NCI-H1694 (cell line): Measurements from ENCODE around the gene BUD31.

Experiments
- DNase-seq: peaks from one replicate; lab custom pipeline; 2025; lab: John Stamatoyannopoulos, UW

The BUD31 gene

DNA sequence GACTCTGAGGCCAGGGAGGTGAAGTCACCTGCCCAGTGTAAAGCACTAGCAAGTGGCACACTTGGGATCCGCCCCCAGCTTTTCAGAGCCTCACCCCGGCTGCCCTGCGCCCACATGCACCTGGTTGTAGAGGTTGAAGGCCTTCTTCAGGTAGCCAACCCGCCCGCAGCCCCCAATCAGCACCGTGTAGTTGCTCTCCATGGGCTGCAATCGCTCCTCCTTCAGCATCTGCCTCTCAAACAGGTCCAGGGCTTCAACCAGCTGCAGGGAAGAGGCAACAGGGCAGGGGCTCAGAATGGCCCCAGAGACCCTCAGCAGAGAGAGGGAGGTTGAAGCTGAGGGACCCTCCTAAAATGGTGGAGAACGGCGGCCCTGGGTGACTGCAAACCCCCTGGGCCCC lies 24.4 kb downstream of the BUD31 start:
- DNase-seq, result no peak

DNA sequence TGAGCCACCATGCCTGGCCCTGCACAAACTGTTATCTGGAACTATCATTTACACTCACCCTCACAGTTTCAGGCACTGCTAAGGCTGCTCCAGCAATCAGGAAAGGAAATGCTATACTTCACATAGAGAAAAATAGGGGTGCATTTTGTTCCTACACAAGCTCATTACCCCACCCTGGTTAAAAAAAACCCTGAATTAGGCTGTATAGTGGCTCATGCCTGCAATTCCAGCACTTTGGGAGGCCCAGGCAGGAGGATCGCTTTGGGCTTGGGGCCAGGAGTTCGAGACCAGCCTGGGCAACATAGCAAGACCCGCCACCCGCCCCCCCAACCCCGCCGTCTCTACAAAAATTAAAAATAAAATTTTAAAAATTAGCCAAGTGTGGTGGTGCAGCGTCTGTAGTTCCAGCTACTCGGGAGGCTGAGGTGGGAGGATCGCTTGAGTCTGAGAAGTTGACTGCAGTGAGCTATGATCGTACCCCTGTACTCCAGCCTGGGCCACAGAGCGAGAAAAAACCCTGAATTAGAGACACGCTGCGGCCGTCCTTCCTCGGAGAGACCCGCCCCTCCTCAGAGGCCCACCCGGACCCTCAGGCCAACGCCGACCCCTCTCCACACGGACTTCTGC lies 29.3 kb downstream of the BUD31 start:
- no peak for DNase-seq

DNA sequence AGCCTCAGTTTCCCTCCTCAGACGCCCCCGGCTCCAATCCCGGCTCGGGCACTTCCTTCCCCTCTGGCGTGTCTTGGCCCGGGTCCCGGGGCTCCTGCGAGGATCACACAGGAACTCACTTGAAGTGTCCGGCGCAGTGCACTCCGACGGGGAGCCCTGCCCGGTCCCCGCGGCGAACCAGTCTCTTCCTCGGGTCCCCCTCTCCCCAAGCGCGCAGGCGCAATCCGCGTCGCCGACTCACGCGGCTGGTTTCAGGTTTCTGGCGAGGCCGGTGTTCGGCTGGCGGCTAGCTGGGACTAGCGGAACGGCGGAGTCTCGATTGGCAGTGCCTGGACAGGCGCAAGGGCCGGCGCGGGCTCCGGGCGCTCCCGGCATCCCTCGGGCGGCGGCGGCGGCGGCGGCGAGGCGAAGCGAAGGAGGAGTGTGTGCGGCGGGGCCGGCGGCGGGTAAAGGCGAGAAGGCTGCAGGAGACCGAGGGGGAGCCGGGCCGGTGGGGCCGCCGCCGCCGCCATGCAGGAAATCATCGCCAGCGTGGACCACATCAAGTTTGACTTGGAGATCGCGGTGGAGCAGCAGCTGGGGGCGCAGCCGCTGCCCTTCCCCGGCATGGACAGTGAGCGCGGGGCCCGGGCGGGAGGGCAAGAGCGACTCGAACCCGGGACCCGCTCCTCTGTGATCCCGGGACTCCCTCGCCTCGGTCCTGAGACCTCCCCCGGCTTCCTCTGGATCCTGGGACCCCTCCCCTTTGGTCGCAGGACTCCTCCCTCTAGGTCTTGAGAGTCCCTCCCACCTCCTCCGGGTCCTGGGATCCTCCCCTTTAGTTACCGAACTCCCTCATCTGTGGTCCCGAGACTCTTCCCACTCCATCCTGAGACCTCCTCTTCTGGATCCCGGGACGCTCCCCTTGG lies 30.1 kb downstream of the BUD31 start, which contains the start of the genes CPSF4 and PTCD1:
CPSF4 (plus strand) TSS at position 371 of the 908 bp plus-strand sequence; CDS start at position 511, 140 bp downstream.
PTCD1 (minus strand) TSS at position 226 of the 908 bp plus-strand sequence. CDS start 3,556 bp downstream, outside the sequence.
- peak; percentile 84 for DNase-seq

DNA sequence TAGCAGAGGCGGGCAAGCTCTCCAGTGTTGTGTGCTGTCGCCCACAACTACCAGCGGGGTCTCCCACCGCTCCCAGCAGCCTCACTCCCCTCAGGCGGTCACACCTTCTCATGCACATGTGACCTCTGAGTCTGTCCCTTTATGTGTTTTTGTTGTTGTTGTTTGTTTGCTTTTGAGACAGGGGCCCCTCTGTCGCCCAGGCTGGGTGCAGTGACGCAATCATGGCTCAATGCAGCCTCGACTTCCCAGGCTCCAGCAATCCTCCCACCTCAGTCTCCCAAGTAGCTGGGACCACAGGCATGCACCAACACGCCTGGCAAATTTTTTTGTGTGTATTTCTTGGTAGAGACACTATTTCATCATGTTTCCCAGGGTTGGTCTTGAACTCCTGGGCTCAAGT lies 31.4 kb downstream of the BUD31 start:
- DNase-seq, result no peak

DNA sequence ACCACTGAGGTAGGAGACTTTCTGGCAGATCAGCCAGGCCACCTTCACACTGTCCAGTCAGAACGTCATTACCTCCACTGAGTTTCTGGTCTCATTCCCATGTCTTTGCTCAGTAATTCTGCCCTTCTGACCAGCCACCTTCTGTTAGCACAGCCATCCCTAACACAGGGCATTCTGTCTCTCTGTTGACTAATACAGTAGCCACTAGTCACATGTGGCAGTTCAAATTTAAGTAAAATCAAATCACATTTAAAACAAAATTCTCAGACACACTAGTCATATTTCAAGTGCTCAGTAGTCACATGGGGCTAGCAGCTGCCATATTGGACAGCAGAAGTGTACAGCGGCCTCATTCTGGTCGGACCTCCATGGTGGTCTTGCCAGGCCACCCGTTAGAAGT lies 37.3 kb downstream of the BUD31 start:
- DNase-seq, result no peak

DNA sequence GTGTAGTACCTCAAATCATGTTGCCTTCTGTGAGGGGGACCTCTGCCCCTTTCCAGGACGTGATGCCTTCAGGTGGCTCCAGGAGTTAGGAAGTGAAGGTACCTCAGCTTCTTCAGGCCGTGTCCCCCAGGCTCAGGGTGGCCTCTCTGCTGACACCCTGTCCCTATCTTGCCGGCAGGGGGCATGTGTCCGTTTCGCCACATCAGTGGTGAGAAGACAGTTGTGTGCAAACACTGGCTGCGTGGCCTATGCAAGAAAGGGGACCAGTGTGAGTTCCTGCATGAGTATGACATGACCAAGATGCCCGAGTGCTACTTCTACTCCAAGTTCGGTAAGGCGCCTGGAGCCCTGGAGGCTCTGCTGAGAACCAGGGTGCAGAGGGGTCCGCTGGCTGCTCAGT lies 39.2 kb downstream of the BUD31 start:
- no peak for DNase-seq

DNA sequence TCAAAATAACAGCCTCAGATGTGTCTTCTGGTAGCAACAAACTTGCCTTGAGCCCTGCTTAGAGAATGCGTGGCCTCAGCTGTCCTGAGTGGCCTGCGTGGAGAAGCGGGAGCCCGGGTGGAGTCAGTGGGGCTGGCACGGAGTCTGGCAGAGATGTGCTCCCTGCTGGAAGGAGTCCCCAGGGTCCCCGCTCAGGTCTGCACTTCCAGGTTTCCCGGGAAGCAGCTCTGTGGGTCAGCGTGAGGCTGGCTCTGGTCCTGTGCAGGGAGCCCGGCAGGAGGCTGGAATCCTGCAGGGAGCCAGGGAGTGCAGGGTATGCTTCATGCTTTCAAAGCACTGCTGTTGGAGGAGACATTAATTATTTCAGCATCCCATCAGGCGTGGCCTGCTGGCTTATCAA lies 40.1 kb downstream of the BUD31 start:
- DNase-seq, result no peak

DNA sequence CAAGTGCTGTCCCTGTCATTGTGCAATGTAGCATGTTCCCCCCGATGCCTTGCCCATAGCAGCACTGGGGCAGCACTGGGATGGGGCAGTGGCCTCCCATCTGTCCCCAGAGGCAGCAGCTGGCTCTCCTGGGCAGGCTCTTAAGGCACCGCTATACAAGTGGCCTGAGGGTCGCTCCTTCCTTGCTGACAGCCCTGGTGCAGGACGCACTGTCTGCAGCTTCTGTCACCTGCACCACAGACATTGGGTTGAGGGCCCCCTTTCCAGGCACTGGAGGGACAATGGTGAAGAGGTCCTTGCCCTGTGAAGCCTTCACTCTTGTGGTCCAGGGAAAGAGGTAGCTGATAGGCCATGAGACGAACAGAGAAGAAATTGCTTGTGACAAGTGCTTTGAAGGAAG lies 40.6 kb downstream of the BUD31 start:
- no peak for DNase-seq

DNA sequence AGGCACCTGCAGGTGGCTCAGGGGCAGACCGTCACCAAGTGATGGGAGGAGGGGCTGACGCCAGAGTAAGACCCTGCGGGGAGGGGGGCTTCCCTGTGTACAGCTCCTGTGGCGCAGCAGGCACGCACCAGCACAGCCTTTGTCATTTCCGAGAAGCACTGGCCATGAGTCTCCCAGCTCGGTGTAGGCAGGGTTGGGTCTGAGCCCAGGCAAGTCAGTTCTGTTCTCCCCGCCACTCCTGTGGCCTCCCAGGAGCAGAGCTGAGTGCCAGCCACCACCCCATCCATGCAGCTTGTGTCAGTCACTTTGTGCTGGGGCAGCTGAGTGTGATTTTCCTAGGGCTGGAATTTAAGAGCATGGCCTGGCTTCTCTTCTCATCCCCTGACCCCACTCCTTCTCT lies 43.2 kb downstream of the BUD31 start:
- no peak for DNase-seq

DNA sequence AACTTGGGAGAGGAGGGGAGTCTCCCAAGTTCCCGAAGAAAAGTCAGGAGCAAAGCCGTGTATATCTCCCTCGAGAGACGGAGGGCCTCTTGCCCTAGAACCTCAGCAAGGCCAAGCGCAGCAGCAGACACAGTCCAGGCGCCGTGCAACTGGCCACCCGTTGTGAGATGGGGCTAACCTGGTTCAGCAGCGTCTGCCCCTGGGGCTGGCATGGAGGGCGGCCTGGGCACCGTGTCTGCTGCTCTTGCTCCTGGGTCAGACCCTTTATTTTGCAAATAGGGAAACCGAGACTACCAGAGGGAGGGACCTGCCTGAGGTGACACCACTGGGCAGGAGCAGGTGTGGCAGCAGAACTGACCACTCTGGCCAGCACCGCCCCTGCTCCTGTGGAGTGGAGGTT lies 43.8 kb downstream of the BUD31 start:
- DNase-seq, result no peak

DNA sequence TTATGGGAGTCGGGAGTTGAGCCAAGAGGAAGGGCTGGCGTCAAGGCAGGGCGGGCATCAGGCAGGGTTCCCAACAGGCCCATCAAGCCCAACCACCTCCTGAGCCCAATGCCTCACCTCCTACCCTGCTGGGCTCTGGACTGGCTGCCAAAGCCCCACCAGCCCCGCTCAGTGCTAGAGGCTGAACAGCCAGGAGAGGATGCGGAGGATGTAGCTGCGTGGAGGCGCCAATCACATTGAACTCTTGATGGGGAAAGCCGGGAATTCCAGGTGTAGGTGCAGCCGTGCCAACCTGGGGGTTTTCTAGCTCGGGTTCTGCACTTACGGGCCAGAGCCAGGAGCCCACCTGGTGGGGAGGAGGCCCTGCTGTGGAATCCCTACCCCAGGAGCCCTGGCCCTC lies 44.3 kb downstream of the BUD31 start:
- no peak for DNase-seq

DNA sequence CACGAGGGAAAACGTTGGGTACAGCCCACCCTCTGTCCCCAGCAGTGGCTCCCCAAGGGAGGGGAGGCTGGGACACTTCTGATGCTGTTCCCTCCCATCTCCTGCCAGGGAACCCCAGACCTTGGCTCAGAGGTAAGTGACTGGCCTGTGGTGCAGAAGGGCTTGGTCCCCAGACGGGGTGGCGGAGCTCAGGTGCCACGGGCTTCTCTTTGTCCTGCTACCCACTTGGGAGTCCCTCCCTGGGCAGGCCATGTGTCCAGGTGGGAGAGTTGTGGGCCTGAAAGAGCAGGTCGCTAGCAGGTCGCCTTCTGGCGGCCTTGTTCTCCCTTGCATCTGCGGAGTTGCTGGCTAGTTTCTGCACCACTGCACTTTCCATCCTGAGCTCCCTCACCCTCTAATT lies 47.1 kb downstream of the BUD31 start:
- no peak for DNase-seq

DNA sequence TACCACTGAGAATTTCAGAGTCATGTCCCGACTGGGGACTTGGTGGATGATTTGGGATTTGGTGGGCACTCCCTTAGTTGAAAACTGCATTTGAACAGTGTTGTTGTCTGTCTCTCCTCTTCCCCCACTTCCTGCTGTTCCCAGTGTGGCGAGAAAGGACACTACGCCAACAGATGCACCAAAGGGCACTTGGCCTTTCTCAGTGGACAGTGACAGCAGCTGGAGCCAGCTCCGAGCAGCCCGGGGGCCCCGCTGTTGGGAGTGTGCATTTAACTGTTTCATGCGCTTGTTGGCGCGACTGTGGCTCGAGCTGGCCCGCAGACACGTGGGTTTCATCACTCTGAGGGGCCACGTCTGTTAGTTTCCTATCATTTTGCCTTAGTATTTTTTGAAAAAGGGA lies 47.5 kb downstream of the BUD31 start:
- DNase-seq, result no peak

DNA sequence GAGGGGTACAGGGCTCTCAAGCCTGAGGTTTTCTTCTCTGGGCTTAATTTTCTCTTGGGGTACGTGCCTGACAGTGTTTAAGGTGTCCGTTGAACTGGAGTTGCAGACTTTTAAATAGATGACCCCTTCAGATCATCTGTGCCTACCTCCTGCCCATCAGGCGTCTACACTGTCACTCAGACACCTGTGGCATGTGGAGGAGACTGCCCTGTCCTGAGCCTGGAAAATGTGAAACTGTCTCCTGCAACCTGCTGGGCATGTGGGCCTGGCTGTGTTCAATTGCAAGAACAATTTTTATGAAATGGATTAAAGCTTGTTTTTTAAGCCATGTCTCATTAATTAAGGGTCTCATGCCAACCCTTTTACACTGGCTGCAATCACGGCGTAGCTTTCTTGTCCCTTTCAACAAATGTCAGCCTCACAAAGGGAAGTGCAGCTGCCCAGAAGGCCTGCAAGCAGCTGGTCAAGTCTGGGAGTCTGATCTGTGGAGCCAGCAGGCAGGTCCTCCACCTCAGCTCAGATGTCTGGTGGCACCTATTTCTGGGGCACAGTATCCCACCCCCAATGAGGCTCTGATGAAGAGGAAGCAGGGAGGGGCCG lies 48.4 kb downstream of the BUD31 start:
- DNase-seq, result no peak

DNA sequence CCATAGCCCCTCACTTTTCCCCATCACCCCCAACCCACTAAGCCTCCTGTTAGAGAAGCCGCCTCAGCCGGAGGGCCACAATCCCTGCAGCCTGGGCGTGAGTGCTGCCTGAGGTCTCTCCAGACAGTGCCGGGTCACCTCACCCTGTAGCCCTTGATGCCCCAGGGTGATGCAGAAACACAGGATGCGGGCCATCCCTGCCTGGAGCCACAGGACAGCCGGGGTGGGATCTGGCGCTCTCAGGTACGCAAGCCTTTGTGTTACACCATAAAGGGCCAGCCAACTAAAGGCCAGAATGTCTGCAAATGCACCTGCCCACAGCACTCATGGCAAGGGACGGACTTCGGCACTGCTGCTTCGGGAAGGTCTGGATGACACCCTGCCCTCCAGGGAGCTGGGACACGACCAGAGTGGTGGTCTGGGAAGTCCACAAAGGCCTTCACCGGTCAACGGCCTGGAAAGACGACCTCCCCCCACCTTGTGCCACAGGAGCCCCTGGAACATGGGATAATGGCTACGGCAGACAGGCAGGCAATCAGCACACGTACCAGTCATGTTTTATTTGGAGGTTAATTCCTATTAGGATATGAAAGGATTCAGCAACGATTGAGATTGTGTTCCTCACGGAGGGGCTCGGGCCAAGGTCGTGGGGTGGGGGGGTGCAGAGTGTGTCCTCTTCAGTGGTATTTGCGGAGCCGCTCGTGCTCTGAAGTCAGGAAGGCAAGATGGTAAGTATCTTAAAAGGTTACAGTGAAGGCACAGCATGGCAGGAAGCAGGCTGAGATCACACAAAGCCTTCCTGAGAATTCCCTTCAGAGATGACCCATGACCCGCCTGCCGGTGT lies 49.1 kb downstream of the BUD31 start:
- no peak for DNase-seq

DNA sequence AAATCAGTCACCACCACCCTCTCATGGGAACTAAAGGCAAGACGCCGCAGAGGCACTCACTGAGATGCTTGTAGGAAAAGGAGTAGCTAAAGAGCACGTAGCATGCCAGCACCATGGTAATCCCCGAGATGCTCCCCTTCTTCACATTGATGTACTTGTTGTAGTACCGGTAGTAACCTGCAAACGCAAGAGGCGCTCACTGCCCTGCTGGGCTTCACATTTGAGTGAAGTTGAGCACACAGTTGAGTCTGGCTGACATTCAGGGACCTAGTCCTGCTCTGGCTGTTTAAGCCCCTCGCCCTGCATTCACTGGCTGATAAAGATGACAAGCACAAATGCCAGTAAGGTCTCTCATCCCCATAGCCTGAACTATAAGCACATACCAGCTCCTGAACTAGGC lies 50.3 kb downstream of the BUD31 start:
- peak; percentile 29 for DNase-seq

DNA sequence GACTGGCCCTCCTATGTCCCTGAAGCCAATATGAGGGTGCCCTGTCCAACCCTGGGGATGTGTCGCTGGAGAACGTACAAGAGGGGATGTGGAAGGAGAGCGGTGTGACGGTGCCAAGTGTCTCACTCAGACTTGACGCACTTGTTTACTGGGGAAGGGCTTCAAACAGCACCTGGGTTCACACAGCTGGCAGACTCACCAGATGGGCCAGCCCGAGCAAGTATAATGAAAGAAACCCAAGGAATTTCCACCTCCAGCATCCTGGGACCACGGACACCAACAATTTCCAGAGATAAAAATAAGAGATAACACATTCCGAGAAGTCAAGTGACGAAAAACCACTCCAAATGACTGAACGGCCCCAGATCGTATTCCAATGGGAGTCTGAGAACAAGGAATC lies 51.9 kb downstream of the BUD31 start:
- DNase-seq, result no peak

DNA sequence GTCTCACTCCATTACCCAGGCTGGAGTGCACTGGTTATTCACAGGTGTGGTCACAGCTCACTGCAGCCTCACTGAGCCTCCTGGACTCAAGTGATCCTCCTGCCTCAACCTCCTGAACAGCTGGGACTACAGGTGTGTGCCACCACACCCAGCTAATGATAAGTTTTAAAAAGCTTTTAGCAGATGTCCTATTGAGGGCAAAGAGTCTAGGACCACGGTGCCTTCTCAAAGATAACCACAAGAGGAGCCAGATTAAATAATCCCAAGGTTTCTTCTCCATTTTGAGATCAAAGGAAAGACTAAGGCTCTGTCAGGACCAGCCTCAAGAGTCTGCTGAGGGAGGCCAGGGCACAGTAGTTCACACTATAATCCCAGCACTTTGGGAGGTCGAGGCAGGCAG lies 52.5 kb downstream of the BUD31 start:
- DNase-seq, result no peak

DNA sequence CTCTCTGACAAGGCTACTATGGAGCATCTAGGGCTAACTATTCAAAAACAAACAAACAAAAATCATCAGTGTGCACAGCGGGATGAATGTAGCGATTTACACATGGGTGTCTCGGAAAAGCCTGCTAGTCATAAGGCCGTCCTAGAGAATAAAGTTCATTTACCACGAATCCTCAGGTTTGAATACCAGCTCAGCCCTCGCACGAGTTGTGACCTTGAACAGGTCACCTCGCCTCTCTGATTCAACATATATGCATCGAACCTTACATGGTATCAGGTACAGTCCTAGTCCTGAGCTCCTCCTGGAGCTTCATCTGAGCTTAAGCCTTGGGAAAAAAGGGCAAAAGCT lies 56.6 kb downstream of the BUD31 start:
- DNase-seq, result no peak

DNA sequence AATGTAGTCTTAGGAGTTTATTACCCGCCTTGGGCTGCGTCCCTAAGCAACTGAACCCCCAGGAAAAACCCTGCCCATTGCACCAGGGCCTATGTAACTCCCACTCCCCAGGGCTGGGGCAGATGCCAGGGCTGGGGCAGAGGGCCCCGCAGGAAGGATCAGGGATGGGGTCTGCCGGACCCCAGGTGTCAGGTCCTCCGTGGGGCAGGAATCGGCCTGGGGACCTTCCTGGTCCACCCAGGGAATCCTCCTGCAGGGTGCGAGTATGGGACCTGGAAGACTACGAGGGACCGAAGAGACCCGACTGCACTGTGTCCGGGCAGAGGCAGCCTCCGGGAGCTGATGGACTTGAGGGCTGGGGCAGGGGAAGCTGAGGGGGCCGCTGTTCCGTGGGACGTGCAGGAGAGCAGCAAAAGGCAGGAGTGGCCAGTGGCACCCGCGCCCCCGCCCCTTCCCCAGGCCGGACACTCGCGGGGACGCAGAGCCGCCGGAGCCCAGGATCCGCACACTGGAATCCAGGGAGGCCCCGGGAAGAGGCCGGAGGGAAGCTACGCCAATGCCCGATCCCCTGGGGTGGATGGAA lies 59.7 kb downstream of the BUD31 start:
- no peak for DNase-seq
